Panc1 (cell line): ENCODE data around the gene MEX3D. TPM values are rescaled to one million over a fixed set of nuclear protein-coding genes. Genes with fewer than 3 reads are reported as not detected.

Experiments
- ATAC-seq: fragments of 200-7000 bp; cut with Tn5 transposase; 2 replicates; pipeline ENCODE4 v1.9.1; 2020; ENCODE audit warnings: mild to moderate bottlenecking, moderate library complexity
- BruUV-seq: library from RNA; stranded (reverse); fragments of 400-500 nt; replicated peaks from 2 replicates; lab custom pipeline; 2021; lab: Mats Ljungman, UMichigan
- CTCF ChIA-PET: fragments of 300-600 bp; sonication (Branson Sonifier 250); formaldehyde crosslinking; loops from one replicate; lab custom pipeline; 2022; ENCODE audit warnings: antibody characterized with exemption; lab: Charles Lee
- POLR2A ChIA-PET: fragments of 300-600 bp; sonication (Branson Sonifier 250); formaldehyde crosslinking; loops from one replicate; lab custom pipeline; 2022; ENCODE audit warnings: antibody characterized with exemption; lab: Charles Lee
- DNase-seq: peaks from one replicate; pipeline ENCODE4 v3.0.0-alpha.2; 2010; ENCODE audit warnings: low read depth, low spot score
- H3K27ac ChIP-seq: 2 replicates; pipeline ENCODE4 v1.5.1; 2011; ENCODE audit warnings: mild to moderate bottlenecking, low read length, inconsistent platforms
- H3K27me3 ChIP-seq: fragments of 200-500 bp; sonication (Bioruptor generic); 2 replicates; pipeline ENCODE4 v1.6.0; 2014; ENCODE audit warnings: low read length, inconsistent platforms; ENCODE audit not compliant: control insufficient read depth, insufficient read depth
- H3K36me3 ChIP-seq: fragments of 200-500 bp; sonication (Bioruptor generic); 2 replicates; pipeline ENCODE4 v1.5.1; 2014; ENCODE audit warnings: inconsistent platforms, mild to moderate bottlenecking, low read length, moderate library complexity; ENCODE audit not compliant: control insufficient read depth, insufficient read depth
- H3K4me1 ChIP-seq: 2 replicates; pipeline ENCODE4 v1.5.1; 2011; ENCODE audit warnings: inconsistent platforms, mild to moderate bottlenecking, low read length, moderate library complexity; ENCODE audit not compliant: control insufficient read depth, insufficient read depth
- H3K4me3 ChIP-seq, 2 experiments: 2 replicates each; pipeline ENCODE4 v1.5.1; 2011 to 2012; ENCODE audit warnings: low read depth in 2 of 2, low read length in 2 of 2, mild to moderate bottlenecking in 2 of 2, inconsistent platforms in 1 of 2, moderate library complexity in 1 of 2
- H3K9me3 ChIP-seq: fragments of 200-500 bp; sonication (Bioruptor generic); 2 replicates; pipeline ENCODE4 v1.5.1; 2014; ENCODE audit warnings: low read depth, mild to moderate bottlenecking, inconsistent platforms, low read length, moderate library complexity; ENCODE audit not compliant: control insufficient read depth, insufficient read depth
- CTCF ChIP-seq: fragments of 450-650 bp; IDR thresholded peaks from 2 replicates; pipeline ENCODE4 v1.5.1; 2017; ENCODE audit warnings: mild to moderate bottlenecking
- POLR2AphosphoS5 ChIP-seq: IDR thresholded peaks from 2 replicates; pipeline ENCODE4 v1.6.1; 2012; ENCODE audit warnings: mild to moderate bottlenecking, low read depth, low read length, moderate library complexity
- REST ChIP-seq, 2 experiments: IDR thresholded peaks; 2 replicates each; pipeline ENCODE4 v1.6.1; 2011 to 2012; ENCODE audit warnings: low read depth in 2 of 2, control low read depth in 1 of 2, low read length in 1 of 2, mild to moderate bottlenecking in 1 of 2, moderate library complexity in 1 of 2; ENCODE audit not compliant: insufficient read depth in 1 of 2
- SIN3A ChIP-seq: IDR thresholded peaks from 2 replicates; pipeline ENCODE4 v1.6.1; 2012; ENCODE audit warnings: low read depth, mild to moderate bottlenecking, low read length, moderate library complexity, borderline replicate concordance; ENCODE audit not compliant: insufficient read depth
- TCF7L2 ChIP-seq: IDR thresholded peaks from 2 replicates; pipeline ENCODE4 v1.6.1; 2011; ENCODE audit warnings: mild to moderate bottlenecking, low read depth, low read length, inconsistent platforms
- in situ Hi-C: cut with HindIII; loops from 2 replicates; pipeline ENCODE4 v1.10.0; 2016; ENCODE audit warnings: low sequenced_read_pairs, low pct_unique_long_range_greater_than_20kb
- intact Hi-C: fragments of 100-400 bp; cut with micrococcal nuclease; formaldehyde crosslinking; loops from one replicate; pipeline ENCODE4 v1.10.0; 2022; ENCODE audit not compliant: unreplicated experiment
- total RNA-seq: library from RNA; stranded (reverse); gene quantifications from one replicate; pipeline ENCODE4 v1.2.1, GENCODE V29; 2021; ENCODE audit not compliant: unreplicated experiment

Gene MEX3D
- total RNA-seq, 1 experiment from 2014 or later = 73.7 TPM

DNA sequence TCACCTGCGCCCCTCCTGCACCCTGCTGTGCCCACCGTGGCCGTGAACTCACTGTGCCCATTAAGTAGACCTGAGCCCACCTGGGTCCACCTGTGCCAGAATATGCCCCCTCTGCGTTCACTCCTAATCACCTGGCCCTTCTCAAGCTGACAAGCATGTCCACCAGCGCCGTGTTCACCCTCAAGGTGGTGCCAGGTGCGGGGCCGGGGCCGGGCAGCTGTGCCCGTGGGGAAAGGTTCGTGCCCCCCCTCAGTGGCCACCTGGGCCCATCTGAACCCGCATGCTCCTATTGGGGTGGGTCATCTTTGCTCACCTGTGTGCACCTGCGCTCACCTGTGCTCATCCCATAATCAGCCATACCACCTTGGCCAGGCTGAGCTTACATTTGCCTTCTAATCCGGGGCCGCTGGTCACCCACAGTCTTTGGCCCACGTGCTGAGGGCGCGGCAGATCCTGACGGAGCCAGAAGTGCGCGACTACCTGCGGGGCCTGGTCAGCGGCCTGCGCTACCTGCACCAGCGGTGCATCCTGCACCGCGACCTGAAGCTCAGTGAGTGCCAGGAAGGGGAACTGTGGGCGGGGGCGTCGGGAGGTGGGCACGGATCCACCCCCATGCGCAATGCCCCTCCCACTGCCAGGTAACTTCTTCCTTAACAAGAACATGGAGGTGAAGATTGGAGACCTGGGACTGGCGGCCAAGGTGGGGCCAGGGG is 41.9 kb downstream of the MEX3D start:
- BruUV-seq = no TSS peak
- ATAC-seq = no peak
- in situ Hi-C loops (no loop called here), intact Hi-C loops (no loop called here)
- DNase-seq = no peak
- no peaks in the 10 kb centered on the region; the same call in 1 of the 2 replicates for H3K27me3 ChIP-seq
- no peaks in the 10 kb centered on the region for H3K36me3 ChIP-seq
- CTCF ChIA-PET = no interaction called here
- no peaks in the 10 kb centered on the region for H3K9me3 ChIP-seq
- no peak overlapping the region for H3K27ac ChIP-seq
- POLR2A ChIA-PET = interaction anchor here (0.6 kb wide), 1 partner anchor 164 kb away, joined by 7 read pairs; no protein-coding TSS in a partner anchor
- TF ChIP-seq TCF7L2 (no peak), SIN3A (no peak), POLR2AphosphoS5 (no peak), CTCF (no peak), REST (IDR thresholded peaks at IDR 0.05; ENCODE audit: insufficient read depth in 1 of 2, low read depth in 2 of 2, low read length in 1 of 2) (no peak)
- H3K4me1 ChIP-seq = no peaks in the 10 kb centered on the region
- H3K4me3 ChIP-seq = no peak overlapping the region

GRCh38 chr19:1525343-1525742 is 42.8 kb downstream of the MEX3D start:
- intact Hi-C loops = no loop called here
- ATAC-seq (peak; percentile 20; the same call in 1 of the 2 replicates), DNase-seq (no peak)
- H3K27me3 ChIP-seq = no peaks in the 10 kb centered on the region; the same call in 1 of the 2 replicates
- H3K36me3 ChIP-seq = no peaks in the 10 kb centered on the region
- ChIA-PET CTCF (no interaction called here), POLR2A (no interaction called here)
- no TSS peak for BruUV-seq
- no peak for TF ChIP-seq TCF7L2
- no peak for TF ChIP-seq SIN3A
- TF ChIP-seq POLR2AphosphoS5 = no peak
- no peak for TF ChIP-seq CTCF
- TF ChIP-seq REST (IDR thresholded peaks at IDR 0.05; ENCODE audit: insufficient read depth in 1 of 2, low read depth in 2 of 2, low read length in 1 of 2) = no peak
- no peak overlapping the region for H3K27ac ChIP-seq
- no peaks in the 10 kb centered on the region for H3K9me3 ChIP-seq
- in situ Hi-C loops = no loop called here
- H3K4me3 ChIP-seq = no peak overlapping the region
- H3K4me1 ChIP-seq = no peaks in the 10 kb centered on the region
